22Rv1 (cell line): ENCODE results near the gene TFF2.
A peak's percentile ranks its signal among the peaks of the same experiment; 100 is the strongest.

Experiments
- H3K27ac ChIP-seq: fragments of 450-650 bp; 2 replicates; pipeline ENCODE4 v1.5.1; 2017
- CTCF ChIP-seq: fragments of 450-650 bp; IDR thresholded peaks from 2 replicates; pipeline ENCODE4 v1.5.1; 2017; ENCODE audit warnings: mild to moderate bottlenecking
- ZFX ChIP-seq: fragments of 450-650 bp; IDR thresholded peaks from 2 replicates; pipeline ENCODE4 v1.6.1; 2017; ENCODE audit warnings: antibody characterized with exemption, borderline replicate concordance

Gene TFF2

GRCh38 chr21:42311160-42311559 is 39.6 kb downstream of the TFF2 start:
- no peak for TF ChIP-seq CTCF
- TF ChIP-seq ZFX = no peak
- no peak overlapping the region for H3K27ac ChIP-seq

GRCh38 chr21:42310411-42311001 is 40.3 kb downstream of the TFF2 start:
- H3K27ac ChIP-seq = no peak overlapping the region
- TF ChIP-seq ZFX = no peak

GRCh38 chr21:42309753-42310213 is 41.0 kb downstream of the TFF2 start:
- no peak overlapping the region for H3K27ac ChIP-seq
- TF ChIP-seq CTCF = peak; percentile 72
- TF ChIP-seq ZFX = no peak

GRCh38 chr21:42308914-42309752 is 41.7 kb downstream of the TFF2 start:
- no peak overlapping the region for H3K27ac ChIP-seq
- no peak for TF ChIP-seq ZFX
- TF ChIP-seq CTCF = no peak

GRCh38 chr21:42308161-42308913 is 42.5 kb downstream of the TFF2 start:
- H3K27ac ChIP-seq = no peak overlapping the region
- TF ChIP-seq CTCF = no peak
- no peak for TF ChIP-seq ZFX

- no peak for TF ChIP-seq CTCF
- no peak overlapping the region for H3K27ac ChIP-seq
Measured at GRCh38 chr21:42307106-42307505, 43.7 kb downstream of the TFF2 start.

- H3K27ac ChIP-seq = no peak overlapping the region
- no peak for TF ChIP-seq CTCF
- TF ChIP-seq ZFX = no peak
Measured at GRCh38 chr21:42306366-42307035, 44.3 kb downstream of the TFF2 start.
